Measurements from ENCODE around the gene EPB41L4A.
A peak's percentile ranks its signal among the peaks of the same experiment; 100 is the strongest.
"Not testable (repeated sequence)": the region's sequence is repeated elsewhere in the genome, so short reads cannot be mapped to it uniquely, and the experiment has no call there.

Gene EPB41L4A

GRCh38 chr5:112419164-112419985 is at the start of gene EPB41L4A:
Gene EPB41L4A (minus strand): TSS chr5:112419277. CDS start chr5:112419039, 238 bp downstream.
- DNase-seq: peak; percentile 58

GRCh38 chr5:112467485-112467884 is 48.4 kb upstream of the EPB41L4A start:
- DNase-seq: no peak

GRCh38 chr5:112466261-112466660 is 47.2 kb upstream of the EPB41L4A start:
- DNase-seq: not testable (repeated sequence)

GRCh38 chr5:112447187-112447760 is 28.2 kb upstream of the EPB41L4A start:
- not testable (repeated sequence) for DNase-seq

GRCh38 chr5:112445626-112446350 is 26.7 kb upstream of the EPB41L4A start:
- DNase-seq: no peak

GRCh38 chr5:112443932-112444331 is 24.9 kb upstream of the EPB41L4A start:
- DNase-seq: not testable (repeated sequence)

- DNase-seq: no peak
Observed at GRCh38 chr5:112440031-112440430, 21.0 kb upstream of the EPB41L4A start.

- no peak for DNase-seq
Observed at GRCh38 chr5:112436144-112436543, 17.1 kb upstream of the EPB41L4A start.

- DNase-seq: no peak
Observed at GRCh38 chr5:112434641-112435040, 15.6 kb upstream of the EPB41L4A start.

- not testable (repeated sequence) for DNase-seq
Observed at GRCh38 chr5:112426202-112426601, 7.1 kb upstream of the EPB41L4A start.

GRCh38 chr5:112419986-112420864 is 1.1 kb upstream of the EPB41L4A start:
- peak; percentile 66 for DNase-seq

GRCh38 chr5:112418659-112419163 is 366 bp downstream of the EPB41L4A start:
- no peak for DNase-seq

GRCh38 chr5:112417931-112418658 is 982 bp downstream of the EPB41L4A start:
- peak; percentile 66 for DNase-seq

GRCh38 chr5:112415552-112415951 is 3.5 kb downstream of the EPB41L4A start:
- DNase-seq: no peak

- no peak for DNase-seq
Observed at GRCh38 chr5:112413611-112414010, 5.5 kb downstream of the EPB41L4A start.

- no peak for DNase-seq
Observed at GRCh38 chr5:112412346-112412745, 6.7 kb downstream of the EPB41L4A start.

- DNase-seq: no peak
Observed at GRCh38 chr5:112411903-112412302, 7.2 kb downstream of the EPB41L4A start.

- DNase-seq: no peak
Observed at GRCh38 chr5:112407666-112408065, 11.4 kb downstream of the EPB41L4A start.

- no peak for DNase-seq
Observed at GRCh38 chr5:112407240-112407639, 11.8 kb downstream of the EPB41L4A start.

GRCh38 chr5:112403069-112403468 is 16.0 kb downstream of the EPB41L4A start:
- DNase-seq: no peak

- DNase-seq: no peak
Observed at GRCh38 chr5:112401924-112402323, 17.2 kb downstream of the EPB41L4A start.

GRCh38 chr5:112397690-112398089 is 21.4 kb downstream of the EPB41L4A start:
- DNase-seq: no peak
